ENCODE results near the gene MEX3B.
A peak's percentile ranks its signal among the peaks of the same experiment; 100 is the strongest.

MEX3B gene

DNA sequence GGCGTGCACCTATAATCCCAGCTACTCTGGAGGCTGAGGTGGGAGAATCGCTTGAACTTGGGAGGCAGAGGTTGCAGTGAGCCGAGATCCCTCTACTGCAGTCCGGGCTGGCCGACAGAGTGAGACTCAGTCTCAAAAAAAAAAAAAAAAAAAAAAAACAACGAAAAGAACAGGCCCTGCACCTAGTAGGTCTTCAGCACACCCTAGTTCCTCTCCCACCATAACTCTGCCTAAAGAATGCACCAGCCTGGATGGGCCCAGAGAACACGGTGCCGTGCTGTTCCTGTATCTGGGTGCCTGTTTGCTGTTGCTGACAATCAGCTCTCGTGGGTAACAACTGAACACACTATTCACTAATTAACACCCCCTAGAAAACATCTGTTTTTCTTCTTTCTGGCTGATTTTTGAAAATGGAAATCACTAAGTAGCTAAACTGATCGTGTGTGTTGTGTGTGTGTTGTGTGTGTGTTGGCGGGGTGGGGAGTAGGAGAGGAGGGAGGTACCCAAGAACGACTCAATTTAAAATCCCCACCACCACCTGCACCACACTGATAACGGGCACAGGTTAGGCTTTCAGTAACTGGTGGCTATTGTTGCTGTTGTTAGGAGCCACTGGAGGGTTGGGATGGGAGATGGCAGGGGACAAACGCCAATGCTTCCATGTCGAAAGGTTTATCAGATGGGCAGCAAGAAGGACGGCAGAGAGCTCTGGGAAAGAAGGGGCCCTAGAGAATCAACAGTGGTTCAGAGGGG, 40.6 kb upstream of the MEX3B start:
- no peaks in the 10 kb centered on the region for H3K4me1 ChIP-seq (ENCODE audit: control insufficient read depth in 2 of 2, insufficient read depth in 1 of 2, low read depth in 1 of 2, low read length in 2 of 2)
- no CpG with 5 or more reads among the region's 16 CpGs for WGBS, 2 donors (ENCODE audit: extremely low coverage in 2 of 2, insufficient read length in 2 of 2, insufficient replicate concordance in 1 of 2)
- H2BK12ac ChIP-seq (ENCODE audit: low read length): no peak overlapping the region
- H3K4ac ChIP-seq (ENCODE audit: low read length): peak overlapping the region; percentile 71
- no peak overlapping the region for H3K4me2 ChIP-seq (ENCODE audit: insufficient read depth, low read length, poor library complexity, severe bottlenecking)
- H4K91ac ChIP-seq (ENCODE audit: low read depth, low read length, poor library complexity): no peak overlapping the region
- no peak for DNase-seq (ENCODE audit: low spot score)
- no peak overlapping the region for H3K23ac ChIP-seq (ENCODE audit: low read depth, low read length, poor library complexity)
- H3K36me3 ChIP-seq (replicated peaks in 1 of 2; ENCODE audit: control insufficient read depth in 2 of 2, insufficient read depth in 2 of 2, low read length in 2 of 2): no peaks in the 10 kb centered on the region
- H2AFZ ChIP-seq (ENCODE audit: low read length): no peak overlapping the region
- no peak overlapping the region for H2BK120ac ChIP-seq (ENCODE audit: low read depth, low read length)
- H3K27ac ChIP-seq (replicated peaks; ENCODE audit: low read length): no peak overlapping the region
- no peaks in the 10 kb centered on the region for H3K9me3 ChIP-seq (replicated peaks in 1 of 2; ENCODE audit: control insufficient read depth in 2 of 2, insufficient read depth in 1 of 2, low read depth in 1 of 2, low read length in 2 of 2)
- peak overlapping the region; percentile 55 for H3K9ac ChIP-seq (ENCODE audit: low read depth, low read length, poor library complexity)
- H2BK15ac ChIP-seq (ENCODE audit: low read length): no peak overlapping the region
- peaks cover 0 to 3% (median 0%) of the 10 kb centered on the region in 3 experiments for H3K27me3 ChIP-seq (ENCODE audit: control insufficient read depth in 3 of 3, insufficient read depth in 3 of 3, low read depth in 1 of 3, low read length in 3 of 3)
- H3K79me1 ChIP-seq (ENCODE audit: low read depth, low read length): no peaks in the 10 kb centered on the region
- H3K14ac ChIP-seq (ENCODE audit: low read length): no peak overlapping the region
- H3K18ac ChIP-seq (ENCODE audit: low read length): peak overlapping the region; percentile 19
- no peak overlapping the region for H2BK5ac ChIP-seq (ENCODE audit: low read length)
- H4K8ac ChIP-seq (ENCODE audit: low read depth, low read length): no peak overlapping the region
- no peak overlapping the region for H2AK5ac ChIP-seq (ENCODE audit: low read depth, low read length)
- H3K4me3 ChIP-seq (ENCODE audit: low read length in 2 of 2): no peak overlapping the region

- H3K79me1 ChIP-seq (ENCODE audit: low read depth, low read length): no peaks in the 10 kb centered on the region
- peak overlapping the region; percentile 7 for H2BK12ac ChIP-seq (ENCODE audit: low read length)
- no peak overlapping the region for H2BK15ac ChIP-seq (ENCODE audit: low read length)
- H3K9me3 ChIP-seq (replicated peaks in 1 of 2; ENCODE audit: control insufficient read depth in 2 of 2, insufficient read depth in 1 of 2, low read depth in 1 of 2, low read length in 2 of 2): no peaks in the 10 kb centered on the region
- no peaks in the 10 kb centered on the region for H3K4me1 ChIP-seq (ENCODE audit: control insufficient read depth in 2 of 2, insufficient read depth in 1 of 2, low read depth in 1 of 2, low read length in 2 of 2)
- H2AK5ac ChIP-seq (ENCODE audit: low read depth, low read length): no peak overlapping the region
- H3K9ac ChIP-seq (ENCODE audit: low read depth, low read length, poor library complexity): no peak overlapping the region
- no CpG with 5 or more reads among the region's 14 CpGs for whole genome bisulfite sequencing, 2 donors (ENCODE audit: extremely low coverage in 2 of 2, insufficient read length in 2 of 2, insufficient replicate concordance in 1 of 2)
- H3K4me2 ChIP-seq (ENCODE audit: insufficient read depth, low read length, poor library complexity, severe bottlenecking): no peak overlapping the region
- no peak overlapping the region for H3K4me3 ChIP-seq (ENCODE audit: low read length in 2 of 2)
- no peak overlapping the region for H4K8ac ChIP-seq (ENCODE audit: low read depth, low read length)
- H3K4ac ChIP-seq (ENCODE audit: low read length): no peak overlapping the region
- peak; percentile 36 for DNase-seq (ENCODE audit: low spot score)
- no peak overlapping the region for H4K91ac ChIP-seq (ENCODE audit: low read depth, low read length, poor library complexity)
- no peak overlapping the region for H3K18ac ChIP-seq (ENCODE audit: low read length)
- H3K14ac ChIP-seq (ENCODE audit: low read length): no peak overlapping the region
- H2AFZ ChIP-seq (ENCODE audit: low read length): no peak overlapping the region
- H3K23ac ChIP-seq (ENCODE audit: low read depth, low read length, poor library complexity): no peak overlapping the region
- H2BK120ac ChIP-seq (ENCODE audit: low read depth, low read length): no peak overlapping the region
- no peak overlapping the region for H2BK5ac ChIP-seq (ENCODE audit: low read length)
- H3K36me3 ChIP-seq (replicated peaks in 1 of 2; ENCODE audit: control insufficient read depth in 2 of 2, insufficient read depth in 2 of 2, low read length in 2 of 2): no peaks in the 10 kb centered on the region
- H3K27me3 ChIP-seq (ENCODE audit: control insufficient read depth in 3 of 3, insufficient read depth in 3 of 3, low read depth in 1 of 3, low read length in 3 of 3): peaks cover 0 to 3% (median 0%) of the 10 kb centered on the region in 3 experiments
- H3K27ac ChIP-seq (replicated peaks; ENCODE audit: low read length): no peak overlapping the region
These were observed 36.3 kb upstream of the MEX3B start for GRCh38 chr15:82081914-82082762.

DNA sequence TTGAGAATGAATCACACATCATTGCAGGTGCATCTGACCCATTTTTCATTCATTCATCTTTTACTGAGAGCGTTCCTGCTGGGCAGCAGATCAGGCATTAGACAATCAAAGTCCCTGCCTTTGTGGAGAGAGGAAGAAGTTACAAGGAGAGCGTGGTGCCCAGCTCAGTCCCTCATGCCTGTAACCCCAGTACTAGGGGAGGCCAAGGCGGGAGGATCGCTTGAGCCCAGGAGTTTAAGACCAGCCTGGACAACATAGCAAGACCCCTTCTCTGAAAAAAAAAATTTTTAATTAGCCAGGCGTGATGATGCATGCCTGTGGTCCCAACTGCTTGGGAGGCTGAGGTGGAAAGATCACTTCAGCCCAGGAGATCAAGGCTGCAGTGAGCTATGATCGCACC, 35.0 kb upstream of the MEX3B start:
- no peaks in the 10 kb centered on the region for H3K36me3 ChIP-seq (replicated peaks in 1 of 2; ENCODE audit: control insufficient read depth in 2 of 2, insufficient read depth in 2 of 2, low read length in 2 of 2)
- H4K8ac ChIP-seq (ENCODE audit: low read depth, low read length): no peak overlapping the region
- no peak overlapping the region for H3K4ac ChIP-seq (ENCODE audit: low read length)
- DNase-seq (ENCODE audit: low spot score): no peak
- H2BK120ac ChIP-seq (ENCODE audit: low read depth, low read length): no peak overlapping the region
- H3K4me1 ChIP-seq (ENCODE audit: control insufficient read depth in 2 of 2, insufficient read depth in 1 of 2, low read depth in 1 of 2, low read length in 2 of 2): no peaks in the 10 kb centered on the region
- H2BK15ac ChIP-seq (ENCODE audit: low read length): peak overlapping the region; percentile 11
- H2AK5ac ChIP-seq (ENCODE audit: low read depth, low read length): no peak overlapping the region
- no peak overlapping the region for H2BK5ac ChIP-seq (ENCODE audit: low read length)
- no CpG with 5 or more reads among the region's 6 CpGs for WGBS, 2 donors (ENCODE audit: extremely low coverage in 2 of 2, insufficient read length in 2 of 2, insufficient replicate concordance in 1 of 2)
- H3K9me3 ChIP-seq (replicated peaks in 1 of 2; ENCODE audit: control insufficient read depth in 2 of 2, insufficient read depth in 1 of 2, low read depth in 1 of 2, low read length in 2 of 2): no peaks in the 10 kb centered on the region
- H2AFZ ChIP-seq (ENCODE audit: low read length): no peak overlapping the region
- H4K91ac ChIP-seq (ENCODE audit: low read depth, low read length, poor library complexity): no peak overlapping the region
- H3K79me1 ChIP-seq (ENCODE audit: low read depth, low read length): no peaks in the 10 kb centered on the region
- H3K4me2 ChIP-seq (ENCODE audit: insufficient read depth, low read length, poor library complexity, severe bottlenecking): no peak overlapping the region
- no peak overlapping the region for H3K4me3 ChIP-seq (ENCODE audit: low read length in 2 of 2)
- no peak overlapping the region for H3K14ac ChIP-seq (ENCODE audit: low read length)
- no peak overlapping the region for H2BK12ac ChIP-seq (ENCODE audit: low read length)
- no peak overlapping the region for H3K18ac ChIP-seq (ENCODE audit: low read length)
- peaks cover 0 to 3% (median 0%) of the 10 kb centered on the region in 3 experiments for H3K27me3 ChIP-seq (ENCODE audit: control insufficient read depth in 3 of 3, insufficient read depth in 3 of 3, low read depth in 1 of 3, low read length in 3 of 3)
- no peak overlapping the region for H3K23ac ChIP-seq (ENCODE audit: low read depth, low read length, poor library complexity)
- H3K27ac ChIP-seq (replicated peaks; ENCODE audit: low read length): no peak overlapping the region
- no peak overlapping the region for H3K9ac ChIP-seq (ENCODE audit: low read depth, low read length, poor library complexity)

- no CpG with 5 or more reads among the region's 5 CpGs for WGBS, 2 donors (ENCODE audit: extremely low coverage in 2 of 2, insufficient read length in 2 of 2, insufficient replicate concordance in 1 of 2)
- H3K23ac ChIP-seq (ENCODE audit: low read depth, low read length, poor library complexity): no peak overlapping the region
- no peak overlapping the region for H4K91ac ChIP-seq (ENCODE audit: low read depth, low read length, poor library complexity)
- no peak for DNase-seq (ENCODE audit: low spot score)
- peaks cover 0 to 3% (median 0%) of the 10 kb centered on the region in 3 experiments for H3K27me3 ChIP-seq (ENCODE audit: control insufficient read depth in 3 of 3, insufficient read depth in 3 of 3, low read depth in 1 of 3, low read length in 3 of 3)
- H3K14ac ChIP-seq (ENCODE audit: low read length): no peak overlapping the region
- no peak overlapping the region for H3K18ac ChIP-seq (ENCODE audit: low read length)
- no peak overlapping the region for H3K4me3 ChIP-seq (ENCODE audit: low read length in 2 of 2)
- no peak overlapping the region for H3K9ac ChIP-seq (ENCODE audit: low read depth, low read length, poor library complexity)
- H3K36me3 ChIP-seq (replicated peaks in 1 of 2; ENCODE audit: control insufficient read depth in 2 of 2, insufficient read depth in 2 of 2, low read length in 2 of 2): no peaks in the 10 kb centered on the region
- no peaks in the 10 kb centered on the region for H3K79me1 ChIP-seq (ENCODE audit: low read depth, low read length)
- H3K4ac ChIP-seq (ENCODE audit: low read length): no peak overlapping the region
- no peak overlapping the region for H3K27ac ChIP-seq (replicated peaks; ENCODE audit: low read length)
- H2BK5ac ChIP-seq (ENCODE audit: low read length): no peak overlapping the region
- no peaks in the 10 kb centered on the region for H3K9me3 ChIP-seq (replicated peaks in 1 of 2; ENCODE audit: control insufficient read depth in 2 of 2, insufficient read depth in 1 of 2, low read depth in 1 of 2, low read length in 2 of 2)
- no peak overlapping the region for H2AFZ ChIP-seq (ENCODE audit: low read length)
- no peak overlapping the region for H2BK120ac ChIP-seq (ENCODE audit: low read depth, low read length)
- no peak overlapping the region for H3K4me2 ChIP-seq (ENCODE audit: insufficient read depth, low read length, poor library complexity, severe bottlenecking)
- H3K4me1 ChIP-seq (ENCODE audit: control insufficient read depth in 2 of 2, insufficient read depth in 1 of 2, low read depth in 1 of 2, low read length in 2 of 2): no peaks in the 10 kb centered on the region
- no peak overlapping the region for H4K8ac ChIP-seq (ENCODE audit: low read depth, low read length)
- no peak overlapping the region for H2BK15ac ChIP-seq (ENCODE audit: low read length)
- no peak overlapping the region for H2BK12ac ChIP-seq (ENCODE audit: low read length)
- no peak overlapping the region for H2AK5ac ChIP-seq (ENCODE audit: low read depth, low read length)
These were observed 33.9 kb upstream of the MEX3B start for GRCh38 chr15:82079736-82080135.
